ENCODE measurements around the gene FGD5. TPM values are rescaled to one million over a fixed set of nuclear protein-coding genes. Genes with fewer than 3 reads are reported as not detected.

Gene FGD5
- total and polyA plus RNA-seq, 8 donors = 25.4 to 49.4 (median 41.7) TPM

- ATAC-seq (no peak), DNase-seq (no peak)
- Histone ChIP-seq H3K27me3 (peaks cover 0 to 15% of the 10 kb centered on the region in 2 donors), H3K9me3 (no peaks in the 10 kb centered on the region), H3K4me3 (no peak overlapping the region), H3K4me1 (peaks cover 6 to 35% of the 10 kb centered on the region in 2 donors), H3K27ac (no peak overlapping the region), H3K36me3 (no peaks in the 10 kb centered on the region)
- intact Hi-C loops (cut with DNase I) = no loop called here
- no peak for TF ChIP-seq CTCF (IDR thresholded peaks at IDR 0.05)
Measured at GRCh38 chr3:14832975-14833722, 14.4 kb downstream of the FGD5 start.

- ATAC-seq = no peak
- TF ChIP-seq CTCF (IDR thresholded peaks at IDR 0.05) = no peak
- intact Hi-C loops (cut with DNase I) = no loop called here
- no peak overlapping the region for H3K27ac ChIP-seq
- no peak overlapping the region for H3K4me3 ChIP-seq
- H3K36me3 ChIP-seq = no peaks in the 10 kb centered on the region
- DNase-seq = no peak
- peaks cover 0 to 14% of the 10 kb centered on the region in 2 donors for H3K27me3 ChIP-seq
- H3K4me1 ChIP-seq = peaks cover 6 to 36% of the 10 kb centered on the region in 2 donors
- H3K9me3 ChIP-seq = no peaks in the 10 kb centered on the region
Measured at GRCh38 chr3:14834121-14834520, 15.4 kb downstream of the FGD5 start.

GRCh38 chr3:14834807-14835466, 16.2 kb downstream of the FGD5 start:
- Histone ChIP-seq H3K27me3 (peaks cover 0 to 6% of the 10 kb centered on the region in 2 donors), H3K36me3 (no peaks in the 10 kb centered on the region), H3K4me3 (no peak overlapping the region), H3K27ac (peak overlapping the region in 1 of 2 donors; percentile 23), H3K9me3 (no peaks in the 10 kb centered on the region), H3K4me1 (peaks cover 6 to 31% of the 10 kb centered on the region in 2 donors)
- intact Hi-C loops (cut with DNase I) = no loop called here
- no peak for DNase-seq
- no peak for TF ChIP-seq CTCF (IDR thresholded peaks at IDR 0.05)
- ATAC-seq = no peak

GRCh38 chr3:14836049-14836468, 17.3 kb downstream of the FGD5 start:
- H3K9me3 ChIP-seq = no peaks in the 10 kb centered on the region
- peak; percentile 43 for ATAC-seq
- peaks cover 0 to 4% of the 10 kb centered on the region in 2 donors for H3K27me3 ChIP-seq
- peaks cover 6 to 31% of the 10 kb centered on the region in 2 donors for H3K4me1 ChIP-seq
- H3K36me3 ChIP-seq = no peaks in the 10 kb centered on the region
- intact Hi-C loops (cut with DNase I) = no loop called here
- H3K4me3 ChIP-seq = no peak overlapping the region
- H3K27ac ChIP-seq = no peak overlapping the region
- TF ChIP-seq CTCF (IDR thresholded peaks at IDR 0.05) = no peak
- DNase-seq = no peak

GRCh38 chr3:14837186-14837877, 18.6 kb downstream of the FGD5 start:
- TF ChIP-seq CTCF (IDR thresholded peaks at IDR 0.05) = no peak
- DNase-seq (no peak), ATAC-seq (peak; percentile 8)
- Histone ChIP-seq H3K36me3 (no peaks in the 10 kb centered on the region), H3K9me3 (no peaks in the 10 kb centered on the region), H3K27ac (no peak overlapping the region), H3K27me3 (peaks cover 0 to 4% of the 10 kb centered on the region in 2 donors), H3K4me3 (no peak overlapping the region), H3K4me1 (peaks cover 6 to 38% of the 10 kb centered on the region in 2 donors)
- intact Hi-C loops (cut with DNase I) = no loop called here
